ENCODE data around the gene SEC22A. TPM values are rescaled to one million over a fixed set of nuclear protein-coding genes. Genes with fewer than 3 reads are reported as not detected.

Gene SEC22A
- total RNA-seq, 1 donor from 2014 or later, result 16.3 TPM

- Mint-ChIP-seq H3K27ac (no peak overlapping the region), H3K9me3 (peaks cover 6% of the 10 kb centered on the region), H3K4me1 (peaks cover 2% of the 10 kb centered on the region), H3K36me3 (ENCODE audit: low read depth) (peaks cover 36% of the 10 kb centered on the region), H3K27me3 (no peaks in the 10 kb centered on the region), H3K4me3 (no peak overlapping the region)
- intact Hi-C loops (cut with micrococcal nuclease), result no loop called here
- DNase-seq, result no peak
Measured at GRCh38 chr3:123161167-123161566, 40.6 kb upstream of the SEC22A start.

GRCh38 chr3:123163141-123163540 lies 38.6 kb upstream of the SEC22A start:
- peaks cover 42% of the 10 kb centered on the region for H3K36me3 Mint-ChIP-seq (ENCODE audit: low read depth)
- intact Hi-C loops (cut with micrococcal nuclease), result no loop called here

GRCh38 chr3:123165163-123165562 lies 36.6 kb upstream of the SEC22A start:
- H3K4me1 Mint-ChIP-seq, result no peaks in the 10 kb centered on the region
- no peak for DNase-seq
- H3K36me3 Mint-ChIP-seq (ENCODE audit: low read depth), result peaks cover 42% of the 10 kb centered on the region
- intact Hi-C loops (cut with micrococcal nuclease), result no loop called here
- no peak overlapping the region for H3K4me3 Mint-ChIP-seq
- H3K9me3 Mint-ChIP-seq, result peaks cover 6% of the 10 kb centered on the region
- no peak overlapping the region for H3K27ac Mint-ChIP-seq
- H3K27me3 Mint-ChIP-seq, result no peaks in the 10 kb centered on the region

More at GRCh38 chr3:123163141-123163540, 38.6 kb upstream of the SEC22A start:
- Mint-ChIP-seq H3K4me1 (peaks cover 1% of the 10 kb centered on the region), H3K4me3 (no peak overlapping the region), H3K27me3 (no peaks in the 10 kb centered on the region), H3K9me3 (peaks cover 6% of the 10 kb centered on the region), H3K27ac (no peak overlapping the region)
- DNase-seq, result no peak

- no peaks in the 10 kb centered on the region for H3K4me1 Mint-ChIP-seq
- DNase-seq, result no peak
- intact Hi-C loops (cut with micrococcal nuclease), result no loop called here
- H3K4me3 Mint-ChIP-seq, result no peak overlapping the region
- H3K27me3 Mint-ChIP-seq, result no peaks in the 10 kb centered on the region
- H3K27ac Mint-ChIP-seq, result no peak overlapping the region
- peaks cover 6% of the 10 kb centered on the region for H3K9me3 Mint-ChIP-seq
- peaks cover 34% of the 10 kb centered on the region for H3K36me3 Mint-ChIP-seq (ENCODE audit: low read depth)
Measured at GRCh38 chr3:123167686-123168085, 34.1 kb upstream of the SEC22A start.

GRCh38 chr3:123168122-123168521 lies 33.6 kb upstream of the SEC22A start:
- Mint-ChIP-seq H3K9me3 (peaks cover 6% of the 10 kb centered on the region), H3K27ac (no peak overlapping the region), H3K4me3 (no peak overlapping the region), H3K4me1 (no peaks in the 10 kb centered on the region), H3K27me3 (no peaks in the 10 kb centered on the region), H3K36me3 (ENCODE audit: low read depth) (peaks cover 32% of the 10 kb centered on the region)
- DNase-seq, result no peak
- intact Hi-C loops (cut with micrococcal nuclease), result no loop called here

- Mint-ChIP-seq H3K27ac (no peak overlapping the region), H3K9me3 (peaks cover 6% of the 10 kb centered on the region), H3K27me3 (no peaks in the 10 kb centered on the region), H3K4me1 (no peaks in the 10 kb centered on the region), H3K36me3 (ENCODE audit: low read depth) (peaks cover 28% of the 10 kb centered on the region), H3K4me3 (no peak overlapping the region)
- intact Hi-C loops (cut with micrococcal nuclease), result no loop called here
- no peak for DNase-seq
Measured at GRCh38 chr3:123168605-123169004, 33.1 kb upstream of the SEC22A start.

GRCh38 chr3:123169492-123169929 lies 32.2 kb upstream of the SEC22A start:
- Mint-ChIP-seq H3K27ac (no peak overlapping the region), H3K9me3 (peaks cover 6% of the 10 kb centered on the region), H3K36me3 (ENCODE audit: low read depth) (peaks cover 19% of the 10 kb centered on the region), H3K27me3 (no peaks in the 10 kb centered on the region), H3K4me3 (no peak overlapping the region), H3K4me1 (no peaks in the 10 kb centered on the region)
- intact Hi-C loops (cut with micrococcal nuclease), result no loop called here
- DNase-seq, result no peak

- Mint-ChIP-seq H3K4me3 (no peak overlapping the region), H3K36me3 (ENCODE audit: low read depth) (peaks cover 15% of the 10 kb centered on the region)
Measured at GRCh38 chr3:123169930-123170329, 31.8 kb upstream of the SEC22A start.

GRCh38 chr3:123180791-123181190 lies 21.0 kb upstream of the SEC22A start:
- peaks cover 5% of the 10 kb centered on the region for H3K9me3 Mint-ChIP-seq
- no peak for DNase-seq
- intact Hi-C loops (cut with micrococcal nuclease), result no loop called here
- H3K27me3 Mint-ChIP-seq, result no peaks in the 10 kb centered on the region
- no peaks in the 10 kb centered on the region for H3K4me1 Mint-ChIP-seq
- no peaks in the 10 kb centered on the region for H3K36me3 Mint-ChIP-seq (ENCODE audit: low read depth)
- H3K27ac Mint-ChIP-seq, result no peak overlapping the region
- H3K4me3 Mint-ChIP-seq, result no peak overlapping the region

More at GRCh38 chr3:123169930-123170329, 31.8 kb upstream of the SEC22A start:
- Mint-ChIP-seq H3K27me3 (no peaks in the 10 kb centered on the region), H3K27ac (no peak overlapping the region), H3K9me3 (peaks cover 2% of the 10 kb centered on the region), H3K4me1 (no peaks in the 10 kb centered on the region)
- no peak for DNase-seq
- intact Hi-C loops (cut with micrococcal nuclease), result no loop called here

- Mint-ChIP-seq H3K36me3 (ENCODE audit: low read depth) (no peaks in the 10 kb centered on the region), H3K4me1 (no peaks in the 10 kb centered on the region), H3K27me3 (no peaks in the 10 kb centered on the region), H3K9me3 (peaks cover 5% of the 10 kb centered on the region), H3K4me3 (no peak overlapping the region), H3K27ac (no peak overlapping the region)
- intact Hi-C loops (cut with micrococcal nuclease), result no loop called here
- DNase-seq, result no peak
Measured at GRCh38 chr3:123186695-123187094, 15.0 kb upstream of the SEC22A start.

GRCh38 chr3:123188058-123188457 lies 13.7 kb upstream of the SEC22A start:
- Mint-ChIP-seq H3K4me1 (no peaks in the 10 kb centered on the region), H3K36me3 (ENCODE audit: low read depth) (no peaks in the 10 kb centered on the region), H3K4me3 (no peak overlapping the region), H3K27me3 (peaks cover 2% of the 10 kb centered on the region), H3K9me3 (no peaks in the 10 kb centered on the region), H3K27ac (no peak overlapping the region)
- no peak for DNase-seq
- intact Hi-C loops (cut with micrococcal nuclease), result no loop called here

GRCh38 chr3:123193448-123194101 lies 8.2 kb upstream of the SEC22A start:
- intact Hi-C loops (cut with micrococcal nuclease), result no loop called here
- Mint-ChIP-seq H3K27ac (no peak overlapping the region), H3K9me3 (no peaks in the 10 kb centered on the region), H3K36me3 (ENCODE audit: low read depth) (no peaks in the 10 kb centered on the region), H3K4me3 (no peak overlapping the region), H3K4me1 (no peaks in the 10 kb centered on the region), H3K27me3 (peaks cover 9% of the 10 kb centered on the region)
- DNase-seq, result no peak

GRCh38 chr3:123194552-123194951 lies 7.2 kb upstream of the SEC22A start:
- Mint-ChIP-seq H3K9me3 (no peaks in the 10 kb centered on the region), H3K4me1 (no peaks in the 10 kb centered on the region), H3K4me3 (no peak overlapping the region), H3K36me3 (ENCODE audit: low read depth) (no peaks in the 10 kb centered on the region), H3K27me3 (peaks cover 13% of the 10 kb centered on the region), H3K27ac (no peak overlapping the region)
- intact Hi-C loops (cut with micrococcal nuclease), result no loop called here
- DNase-seq, result no peak

GRCh38 chr3:123198372-123198771 lies 3.4 kb upstream of the SEC22A start:
- Mint-ChIP-seq H3K4me3 (no peak overlapping the region), H3K27ac (no peak overlapping the region), H3K4me1 (peaks cover 12% of the 10 kb centered on the region), H3K27me3 (peaks cover 11% of the 10 kb centered on the region), H3K9me3 (peaks cover 9% of the 10 kb centered on the region), H3K36me3 (ENCODE audit: low read depth) (no peaks in the 10 kb centered on the region)
- no peak for DNase-seq
- intact Hi-C loops (cut with micrococcal nuclease), result no loop called here

- Mint-ChIP-seq H3K9me3 (peaks cover 9% of the 10 kb centered on the region), H3K4me1 (peaks cover 14% of the 10 kb centered on the region), H3K36me3 (ENCODE audit: low read depth) (peaks cover 2% of the 10 kb centered on the region), H3K27ac (peak overlapping the region; percentile 97), H3K27me3 (peaks cover 4% of the 10 kb centered on the region), H3K4me3 (peak overlapping the region; percentile 93)
- no peak for DNase-seq
- intact Hi-C loops (cut with micrococcal nuclease), result loop anchor here (1.0 to 5.0 kb wide), 4 partner anchors 134 to 1654 kb away; partner anchors contain the start of genes HACD2, HSPBAP1 and PDIA5
Measured at GRCh38 chr3:123201223-123201556, 553 bp upstream of the SEC22A start.
